Endothelial cell of umbilical vein (primary cell): Measurements from ENCODE around the gene OR52E8.

Experiments used
- EZH2 ChIP-seq: IDR thresholded peaks from 2 replicates; pipeline ENCODE4 v1.6.1; 2012; ENCODE audit warnings: borderline replicate concordance, low read depth, mild to moderate bottlenecking, moderate library complexity, low read length, inconsistent platforms; ENCODE audit not compliant: severe bottlenecking
- FOS ChIP-seq: IDR thresholded peaks from 2 replicates; pipeline ENCODE4 v1.6.1; 2011; ENCODE audit warnings: mild to moderate bottlenecking, low read length, moderate library complexity, borderline replicate concordance; ENCODE audit not compliant: insufficient read depth
- GATA2 ChIP-seq: IDR thresholded peaks from 2 replicates; pipeline ENCODE4 v1.7.0; 2011; ENCODE audit warnings: low read depth, mild to moderate bottlenecking, moderate library complexity, mixed read lengths, low read length; ENCODE audit not compliant: insufficient read length, insufficient read depth
- JUN ChIP-seq: IDR thresholded peaks from 2 replicates; pipeline ENCODE4 v1.6.1; 2011; ENCODE audit warnings: borderline replicate concordance, low read depth; ENCODE audit not compliant: insufficient read length, insufficient read depth
- MAX ChIP-seq: IDR thresholded peaks from 2 replicates; pipeline ENCODE4 v1.6.1; 2011; ENCODE audit not compliant: insufficient read depth, insufficient read length
- MYC ChIP-seq: IDR thresholded peaks from one replicate; pipeline ENCODE4 v1.6.1; 2011; ENCODE audit warnings: mild to moderate bottlenecking, low read depth, low read length
- POLR2A ChIP-seq: IDR thresholded peaks from 2 replicates; pipeline ENCODE4 v1.6.1; 2012; ENCODE audit warnings: low read depth, mild to moderate bottlenecking, control low read depth, low read length
- POLR2AphosphoS5 ChIP-seq: IDR thresholded peaks from 2 replicates; pipeline ENCODE4 v1.6.1; 2012; ENCODE audit warnings: low read depth, mild to moderate bottlenecking, control low read depth, low read length, moderate library complexity; ENCODE audit not compliant: insufficient read depth
- TF ChIP-seq, protein P1 (sequence below), 2 donors: IDR thresholded peaks; 1 replicate in 1 of 2; 2 replicates in 1 of 2; pipeline ENCODE4 v1.5.1; 2011; ENCODE audit warnings: low read length in 2 of 2, mild to moderate bottlenecking in 2 of 2, moderate library complexity in 2 of 2, control low read depth in 1 of 2, inconsistent platforms in 1 of 2, low read depth in 1 of 2; ENCODE audit not compliant: insufficient read depth in 1 of 2; ENCODE audit errors: extremely low read depth in 1 of 2

GRCh38 chr11:5818245-5818886, 39.1 kb downstream of the OR52E8 start:
- TF ChIP-seq POLR2AphosphoS5 (no peak), POLR2A (no peak), FOS (no peak), EZH2 (no peak), JUN (no peak), GATA2 (no peak), MAX (no peak), MYC (no peak)
- TF ChIP-seq, protein P1, sequence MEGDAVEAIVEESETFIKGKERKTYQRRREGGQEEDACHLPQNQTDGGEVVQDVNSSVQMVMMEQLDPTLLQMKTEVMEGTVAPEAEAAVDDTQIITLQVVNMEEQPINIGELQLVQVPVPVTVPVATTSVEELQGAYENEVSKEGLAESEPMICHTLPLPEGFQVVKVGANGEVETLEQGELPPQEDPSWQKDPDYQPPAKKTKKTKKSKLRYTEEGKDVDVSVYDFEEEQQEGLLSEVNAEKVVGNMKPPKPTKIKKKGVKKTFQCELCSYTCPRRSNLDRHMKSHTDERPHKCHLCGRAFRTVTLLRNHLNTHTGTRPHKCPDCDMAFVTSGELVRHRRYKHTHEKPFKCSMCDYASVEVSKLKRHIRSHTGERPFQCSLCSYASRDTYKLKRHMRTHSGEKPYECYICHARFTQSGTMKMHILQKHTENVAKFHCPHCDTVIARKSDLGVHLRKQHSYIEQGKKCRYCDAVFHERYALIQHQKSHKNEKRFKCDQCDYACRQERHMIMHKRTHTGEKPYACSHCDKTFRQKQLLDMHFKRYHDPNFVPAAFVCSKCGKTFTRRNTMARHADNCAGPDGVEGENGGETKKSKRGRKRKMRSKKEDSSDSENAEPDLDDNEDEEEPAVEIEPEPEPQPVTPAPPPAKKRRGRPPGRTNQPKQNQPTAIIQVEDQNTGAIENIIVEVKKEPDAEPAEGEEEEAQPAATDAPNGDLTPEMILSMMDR (IDR thresholded peaks at IDR 0.05; ENCODE audit: extremely low read depth in 1 of 2, insufficient read depth in 1 of 2, low read depth in 1 of 2, low read length in 2 of 2): no peak
